Heart left ventricle (tissue), 13 donors: ENCODE data around the gene POFUT2.

ENCODE experiments used
- POLR2A ChIP-seq, 2 donors: fragments of 450-650 bp; IDR thresholded peaks; one replicate each; pipeline ENCODE4 v1.6.1; 2017; ENCODE audit warnings: antibody characterized with exemption in 2 of 2, mild to moderate bottlenecking in 2 of 2, moderate library complexity in 2 of 2
- TF ChIP-seq, protein P1 (sequence below), 12 donors: fragments of 200-600 bp; sonication (generic) in 4 of 12; IDR thresholded peaks; one replicate each; pipeline versions ENCODE4 v1.5.0 to v1.8.0; 2018 to 2022; ENCODE audit warnings: antibody characterized with exemption in 12 of 12, mild to moderate bottlenecking in 5 of 12
- donor health status: ischemic (EF 13 %, LVEDD 7.1; RV severe dilation, severe dysfunction).
- donor health status: DM: no; HTN: yes; CAD: no.
- donor health status: DM: no; HTN: no; CAD: no.
- donor health status: ischemic (EF 25% LVEDD 6.9; RV normal size, moderate dysfunction).
- donor health status: ischemic (EF 25% LVEDD 5.7; RV mildly dilated, moderate dysfunction).
- donor health status: ischemic (EF 35%, LVEDD 5.7; RV mildly dilated, moderate dysfunction).
- donor health status: nonischemic (EF 11% LVEDD 7.7; RV severe dilation, severe dysfunction).
- donor health status: DM: yes; HTN: yes; CAD: no.
- donor health status: PGD.
- donor health status: ischemic (EF 29% LVEDD 5.4; RV normal size, mild dysfunction).
- donor health status: nonischemic (EF 23%, LVEDD 6.1; RV moderate dilation, normal function).

DNA sequence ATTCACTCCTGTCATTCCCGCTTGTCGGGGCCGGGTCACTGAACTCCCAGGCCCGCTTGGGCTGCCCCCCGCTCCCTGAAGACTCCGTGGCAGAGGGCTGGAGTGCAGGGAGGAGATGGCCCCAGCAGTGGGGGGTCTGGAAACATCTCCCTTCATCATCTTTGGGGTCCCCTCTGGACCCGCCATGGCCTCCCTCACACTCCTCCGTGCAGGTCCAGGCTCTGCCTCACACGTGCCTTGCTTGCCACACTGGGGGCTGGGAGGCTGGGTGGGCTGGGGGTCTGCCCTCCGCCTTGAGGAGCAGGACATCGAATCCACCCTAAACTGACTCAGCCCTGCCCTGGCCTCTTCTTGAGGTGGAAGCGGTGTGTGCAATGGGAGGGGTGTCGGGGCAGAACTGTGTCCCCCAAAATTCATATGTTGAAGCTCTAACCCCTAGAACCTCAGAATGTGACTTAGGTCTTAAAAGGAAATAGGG is 35.2 kb downstream of the POFUT2 start:
- TF ChIP-seq, protein P1, sequence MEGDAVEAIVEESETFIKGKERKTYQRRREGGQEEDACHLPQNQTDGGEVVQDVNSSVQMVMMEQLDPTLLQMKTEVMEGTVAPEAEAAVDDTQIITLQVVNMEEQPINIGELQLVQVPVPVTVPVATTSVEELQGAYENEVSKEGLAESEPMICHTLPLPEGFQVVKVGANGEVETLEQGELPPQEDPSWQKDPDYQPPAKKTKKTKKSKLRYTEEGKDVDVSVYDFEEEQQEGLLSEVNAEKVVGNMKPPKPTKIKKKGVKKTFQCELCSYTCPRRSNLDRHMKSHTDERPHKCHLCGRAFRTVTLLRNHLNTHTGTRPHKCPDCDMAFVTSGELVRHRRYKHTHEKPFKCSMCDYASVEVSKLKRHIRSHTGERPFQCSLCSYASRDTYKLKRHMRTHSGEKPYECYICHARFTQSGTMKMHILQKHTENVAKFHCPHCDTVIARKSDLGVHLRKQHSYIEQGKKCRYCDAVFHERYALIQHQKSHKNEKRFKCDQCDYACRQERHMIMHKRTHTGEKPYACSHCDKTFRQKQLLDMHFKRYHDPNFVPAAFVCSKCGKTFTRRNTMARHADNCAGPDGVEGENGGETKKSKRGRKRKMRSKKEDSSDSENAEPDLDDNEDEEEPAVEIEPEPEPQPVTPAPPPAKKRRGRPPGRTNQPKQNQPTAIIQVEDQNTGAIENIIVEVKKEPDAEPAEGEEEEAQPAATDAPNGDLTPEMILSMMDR (IDR thresholded peaks at IDR 0.05): no peak
- no peak for TF ChIP-seq POLR2A (IDR thresholded peaks at IDR 0.05)
